Measurements from ENCODE around the gene RNF224. TPM values are rescaled to one million over a fixed set of nuclear protein-coding genes. Genes with fewer than 3 reads are reported as not detected.

Gene RNF224
- total and polyA plus RNA-seq, 2 of the 13 experiments (the other 11 are each of a cell fraction or from before 2014, with no cell fraction given), result 0.09 TPM; not detected in 1

GRCh38 chr9:137188490-137189296, 38.6 kb upstream of the RNF224 start, which contains the start of the genes ANAPC2 and SSNA1 (continued):
- 0 out of 2 replicates have a peak, but pooled peaks have one; percentile 18 for TF ChIP-seq CREB3 (CRISPR knock-in tag; IDR thresholded peaks at IDR 0.05)
- TF ChIP-seq ZBTB34 (CRISPR knock-in tag; IDR thresholded peaks at IDR 0.05), result peak; percentile 16; the same call in 1 of the 2 replicates
- no peak for TF ChIP-seq HNF1A (IDR thresholded peaks at IDR 0.05; ENCODE audit: low read depth)
- peak; percentile 74; the same call in 1 of the 2 replicates for TF ChIP-seq HNF1A (CRISPR knock-in tag; IDR thresholded peaks at IDR 0.05; ENCODE audit: borderline replicate concordance)
- TF ChIP-seq MTA1 (CRISPR knock-in tag; IDR thresholded peaks at IDR 0.05; ENCODE audit: borderline replicate concordance), result no peak
- TF ChIP-seq SALL1 (CRISPR knock-in tag; IDR thresholded peaks at IDR 0.05), result peak; percentile 89
- TF ChIP-seq RORA (CRISPR knock-in tag; IDR thresholded peaks at IDR 0.05), result no peak
- no peak for TF ChIP-seq ZNF280D (CRISPR knock-in tag; IDR thresholded peaks at IDR 0.05)
- TF ChIP-seq SMAD3 (CRISPR knock-in tag; IDR thresholded peaks at IDR 0.05), result peak; percentile 67; the same call in 1 of the 2 replicates
- TF ChIP-seq SIN3B (IDR thresholded peaks at IDR 0.05; ENCODE audit: low read length), result peak; percentile 100
- peak; percentile 91; the same call in 1 of the 2 replicates for TF ChIP-seq MIER3 (CRISPR knock-in tag; IDR thresholded peaks at IDR 0.05; ENCODE audit: borderline replicate concordance)
- 0 out of 2 replicates have a peak, but pooled peaks have one; percentile 43 for TF ChIP-seq ZNF317 (CRISPR knock-in tag; IDR thresholded peaks at IDR 0.05)
- TF ChIP-seq MAFK (conservative IDR thresholded peaks at IDR 0.05 in 1 of 2, IDR thresholded peaks at IDR 0.05 in 1 of 2; ENCODE audit: low read length in 2 of 2), result peak in 1 of 2 experiments; percentile 56; a peak in 2 of 4 replicates
- peak; percentile 93 for TF ChIP-seq SKI (IDR thresholded peaks at IDR 0.05; ENCODE audit: partially characterized antibody)
- no peak for TF ChIP-seq EZH2 (conservative IDR thresholded peaks at IDR 0.05; ENCODE audit: low read depth, low read length)
- 0 out of 2 replicates have a peak, but pooled peaks have one; percentile 18 for TF ChIP-seq E2F5 (CRISPR knock-in tag; conservative IDR thresholded peaks at IDR 0.05)
- TF ChIP-seq ZNF883 (CRISPR knock-in tag; IDR thresholded peaks at IDR 0.05; ENCODE audit: not compliant biosample characterization), result no peak
- TF ChIP-seq KDM4B (CRISPR knock-in tag; IDR thresholded peaks at IDR 0.05), result 0 out of 2 replicates have a peak, but pooled peaks have one; percentile 18
